HG02763 (cell line): ENCODE data around the gene INAVA.
"Not testable (repeated sequence)": the region's sequence is repeated elsewhere in the genome, so short reads cannot be mapped to it uniquely, and the experiment has no call there.

ENCODE experiments used
- ATAC-seq: cut with Tn5 transposase; IDR thresholded peaks from one replicate; pipeline ENCODE4 v1.9.1; 2021; ENCODE audit warnings: mild to moderate bottlenecking, moderate library complexity; ENCODE audit not compliant: unreplicated experiment

The INAVA gene

DNA sequence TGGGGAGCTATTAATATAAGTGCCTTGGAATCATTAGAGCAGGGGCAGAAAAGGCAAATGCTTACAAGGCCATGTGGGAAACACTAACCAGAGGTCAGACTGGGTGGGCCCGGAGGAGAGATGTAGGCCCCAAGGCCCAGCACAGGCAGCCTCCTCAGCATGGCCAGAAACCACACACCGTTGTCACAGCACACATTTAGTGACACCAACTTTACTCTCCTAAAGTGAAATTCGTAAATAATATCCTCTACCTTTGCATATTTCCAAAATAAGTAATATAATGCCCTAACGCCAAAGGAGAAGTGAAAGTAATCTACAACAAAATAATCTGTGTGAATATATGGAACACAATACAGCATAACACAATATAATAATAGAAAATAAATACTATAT, 66.2 kb downstream of the INAVA start:
- no peak for ATAC-seq

DNA sequence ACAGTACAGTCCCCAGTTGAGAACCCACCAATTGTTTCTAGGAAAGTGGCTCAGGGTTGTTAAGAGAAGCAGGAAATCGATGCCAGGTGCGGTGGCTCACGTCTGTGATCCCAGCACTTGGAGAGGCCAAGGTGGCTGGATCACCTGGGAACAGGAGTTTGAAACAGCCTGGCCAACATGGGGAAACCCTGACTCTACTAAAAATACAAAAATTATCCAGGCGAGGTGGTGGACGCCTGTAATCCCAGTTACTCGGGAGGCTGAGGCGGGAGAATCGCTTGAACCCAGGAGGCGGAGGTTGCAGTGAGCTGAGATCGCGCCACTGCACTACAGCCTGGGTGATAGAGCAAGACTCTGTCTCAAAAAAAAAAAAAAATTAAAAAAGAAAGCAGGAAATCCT, 67.5 kb downstream of the INAVA start:
- not testable (repeated sequence) for ATAC-seq

- no peak for ATAC-seq
Observed at GRCh38 chr1:200962631-200963030, 67.9 kb downstream of the INAVA start.

DNA sequence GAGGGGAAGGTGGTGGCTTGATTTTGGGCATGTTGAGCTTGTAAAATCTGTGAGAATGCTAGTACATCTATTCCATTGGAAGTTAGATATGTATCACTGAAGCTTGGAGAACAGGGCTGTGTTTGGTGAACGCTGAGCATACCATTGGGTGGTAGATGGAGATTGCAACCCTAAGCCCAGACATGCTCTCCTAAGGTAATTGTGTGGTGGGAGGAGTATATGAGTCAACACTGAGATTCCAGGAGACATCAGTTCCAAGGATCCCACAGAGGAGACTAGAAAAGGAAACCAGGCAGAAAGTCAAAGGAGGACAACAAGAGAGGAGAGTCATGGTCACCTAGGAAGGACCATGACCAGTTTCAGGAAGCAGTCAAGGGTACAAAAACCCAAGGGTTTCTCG, 68.4 kb downstream of the INAVA start:
- ATAC-seq, result no peak

- ATAC-seq, result not testable (repeated sequence)
Observed at GRCh38 chr1:200963888-200964287, 69.2 kb downstream of the INAVA start.
